ENCODE measurements around the gene PDCD10.

PDCD10 gene

DNA sequence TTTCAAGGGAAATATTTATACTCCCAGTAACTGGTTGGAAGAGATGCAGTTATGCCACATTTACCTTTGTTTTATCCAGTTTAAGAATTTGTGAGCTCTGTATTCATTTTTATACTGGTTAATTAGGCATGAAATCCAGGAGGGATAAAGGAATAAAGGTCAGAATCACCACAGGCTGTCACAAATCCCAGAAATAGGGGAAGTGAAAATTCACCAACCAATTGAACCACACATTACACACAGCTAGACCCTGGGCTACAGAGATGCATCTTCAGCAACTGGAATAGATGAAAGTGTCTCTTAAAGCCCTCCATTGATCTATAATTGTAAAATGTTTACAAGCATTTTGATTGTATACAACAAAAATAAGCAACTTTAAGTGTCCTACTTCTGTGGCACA is 19.4 kb upstream of the PDCD10 start:
- Histone ChIP-seq H3K4me3 (replicated peaks; ENCODE audit: insufficient read depth, low read length) (no peak overlapping the region), H3K27ac (replicated peaks) (no peak overlapping the region), H3K27me3 (ENCODE audit: insufficient read depth, poor library complexity, severe bottlenecking) (no peaks in the 10 kb centered on the region)
- no peak for TF ChIP-seq GABPA (IDR thresholded peaks at IDR 0.05; ENCODE audit: low read depth)
- peak; percentile 56 for TF ChIP-seq SPI1 (IDR thresholded peaks at IDR 0.05; ENCODE audit: borderline replicate concordance, low read depth)
- TF ChIP-seq POLR2AphosphoS5 (IDR thresholded peaks at IDR 0.05; ENCODE audit: low read depth), result no peak
- DNase-seq (ENCODE audit: low read depth in 1 of 2, low spot score in 1 of 2), result no peak

- no peak for TF ChIP-seq POLR2AphosphoS5 (IDR thresholded peaks at IDR 0.05; ENCODE audit: low read depth)
- no peak for TF ChIP-seq SPI1 (IDR thresholded peaks at IDR 0.05; ENCODE audit: borderline replicate concordance, low read depth)
- no peak for TF ChIP-seq GABPA (IDR thresholded peaks at IDR 0.05; ENCODE audit: low read depth)
- no peak for TF ChIP-seq CTCF (IDR thresholded peaks at IDR 0.05; ENCODE audit: insufficient read depth, low read length)
- no peak for TF ChIP-seq REST (IDR thresholded peaks at IDR 0.05; ENCODE audit: insufficient replicate concordance, low read depth)
- Histone ChIP-seq H3K27ac (replicated peaks) (no peak overlapping the region), H3K4me3 (replicated peaks; ENCODE audit: insufficient read depth, low read length) (no peak overlapping the region), H3K27me3 (ENCODE audit: insufficient read depth, poor library complexity, severe bottlenecking) (no peaks in the 10 kb centered on the region)
- DNase-seq (ENCODE audit: low read depth in 1 of 2, low spot score in 1 of 2), result no peak
Observed at GRCh38 chr3:167750272-167750971, 15.7 kb upstream of the PDCD10 start.

DNA sequence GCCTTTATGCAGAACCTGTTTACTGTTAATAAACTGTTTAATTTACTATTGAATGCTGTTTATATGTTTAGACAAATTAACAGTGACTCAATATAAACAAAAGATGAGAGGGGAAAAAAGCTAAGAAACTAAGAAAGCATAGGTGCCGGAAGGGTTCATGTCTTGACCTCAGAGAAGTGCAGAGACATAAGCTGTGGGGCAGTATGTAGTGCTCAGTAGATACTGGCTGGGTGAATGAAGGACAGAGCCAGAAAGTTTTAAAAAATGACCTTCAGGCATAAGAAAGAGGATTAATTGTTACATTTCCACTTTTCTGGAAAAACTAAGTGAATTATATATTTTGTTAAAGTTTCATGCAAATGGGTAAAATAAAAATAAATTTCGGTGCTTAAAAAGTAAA is 15.0 kb upstream of the PDCD10 start:
- Histone ChIP-seq H3K27me3 (ENCODE audit: insufficient read depth, poor library complexity, severe bottlenecking) (no peaks in the 10 kb centered on the region), H3K4me3 (replicated peaks; ENCODE audit: insufficient read depth, low read length) (no peak overlapping the region), H3K27ac (replicated peaks) (no peak overlapping the region)
- TF ChIP-seq SPI1 (IDR thresholded peaks at IDR 0.05; ENCODE audit: borderline replicate concordance, low read depth) (no peak), GABPA (IDR thresholded peaks at IDR 0.05; ENCODE audit: low read depth) (no peak), REST (IDR thresholded peaks at IDR 0.05; ENCODE audit: insufficient replicate concordance, low read depth) (no peak), CTCF (IDR thresholded peaks at IDR 0.05; ENCODE audit: insufficient read depth, low read length) (no peak), POLR2AphosphoS5 (IDR thresholded peaks at IDR 0.05; ENCODE audit: low read depth) (no peak)
- DNase-seq (ENCODE audit: low read depth in 1 of 2, low spot score in 1 of 2), result no peak

DNA sequence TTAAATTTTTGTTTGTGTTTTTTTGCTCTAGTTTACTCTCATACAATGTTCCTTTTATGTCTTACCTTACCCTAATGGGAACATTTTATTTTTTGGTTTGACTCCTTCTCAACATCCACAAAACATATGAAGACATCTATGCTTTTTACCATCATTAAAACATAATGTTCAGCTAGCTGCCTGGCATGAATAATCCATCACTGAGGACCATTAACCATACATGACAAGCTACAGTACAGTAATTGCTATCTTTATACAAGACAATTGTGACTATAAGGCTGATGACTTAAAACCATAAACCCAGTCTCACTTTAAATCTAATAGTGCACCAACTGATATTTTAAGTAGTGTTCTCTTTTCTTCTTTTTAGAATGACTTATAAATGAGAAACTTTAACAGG is 14.5 kb upstream of the PDCD10 start:
- no peak for TF ChIP-seq SPI1 (IDR thresholded peaks at IDR 0.05; ENCODE audit: borderline replicate concordance, low read depth)
- no peak for TF ChIP-seq GABPA (IDR thresholded peaks at IDR 0.05; ENCODE audit: low read depth)
- no peak for TF ChIP-seq CTCF (IDR thresholded peaks at IDR 0.05; ENCODE audit: insufficient read depth, low read length)
- TF ChIP-seq REST (IDR thresholded peaks at IDR 0.05; ENCODE audit: insufficient replicate concordance, low read depth), result no peak
- TF ChIP-seq POLR2AphosphoS5 (IDR thresholded peaks at IDR 0.05; ENCODE audit: low read depth), result no peak
- Histone ChIP-seq H3K27me3 (ENCODE audit: insufficient read depth, poor library complexity, severe bottlenecking) (no peaks in the 10 kb centered on the region), H3K27ac (replicated peaks) (no peak overlapping the region), H3K4me3 (replicated peaks; ENCODE audit: insufficient read depth, low read length) (no peak overlapping the region)
- no peak for DNase-seq (ENCODE audit: low read depth in 1 of 2, low spot score in 1 of 2)

All from HL-60 (cell line).